Putamen (tissue), 1 donor: ENCODE data around the gene DDX4.

Source experiments
- DNase-seq: peaks from one replicate; pipeline ENCODE4 v3.0.0-alpha.2; 2016; ENCODE audit warnings: low spot score

The DDX4 gene

DNA sequence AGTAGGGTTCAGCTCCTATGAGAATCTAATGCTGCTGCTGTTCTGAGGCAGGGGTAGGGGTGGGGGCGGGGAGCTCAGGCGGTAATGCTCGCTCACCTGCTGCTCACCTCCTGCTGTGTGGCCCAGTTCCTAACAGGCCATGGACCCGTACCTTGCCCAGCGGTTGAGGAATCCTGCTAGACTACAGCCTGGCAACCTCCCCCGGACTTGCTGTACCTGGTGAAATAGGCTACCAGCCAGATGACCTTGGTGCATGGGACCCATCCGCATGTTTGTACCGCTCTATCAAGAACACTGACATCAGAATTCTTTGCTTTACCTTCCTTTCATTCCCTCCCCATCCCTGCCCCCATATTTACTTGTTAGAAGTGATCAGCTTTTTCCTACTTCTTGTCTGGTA is 128.6 kb downstream of the DDX4 start:
- no peak for DNase-seq
